H9 (cell line): ENCODE results near the gene EIF2S3B. TPM values are rescaled to one million over a fixed set of nuclear protein-coding genes. Genes with fewer than 3 reads are reported as not detected.

Experiments used
- DNase-seq: peaks from one replicate; pipeline ENCODE4 v3.0.0-alpha.2; 2017
- H2AFZ ChIP-seq: one replicate; pipeline ENCODE4 v1.6.1; 2013; ENCODE audit warnings: mild to moderate bottlenecking, low read length, control low read depth, moderate library complexity
- H2AK5ac ChIP-seq: 2 replicates; pipeline ENCODE4 v1.6.1; 2013; ENCODE audit warnings: low read length, control low read depth, mixed read lengths; ENCODE audit not compliant: insufficient read length
- H2BK120ac ChIP-seq: one replicate; pipeline ENCODE4 v1.6.1; 2013; ENCODE audit warnings: low read depth, mild to moderate bottlenecking, low read length, control low read depth, inconsistent platforms; ENCODE audit not compliant: poor library complexity, severe bottlenecking
- H2BK12ac ChIP-seq: 2 replicates; pipeline ENCODE4 v1.6.1; 2013; ENCODE audit warnings: low read length, control low read depth, mixed read lengths, low read depth; ENCODE audit not compliant: insufficient read length
- H2BK15ac ChIP-seq: 2 replicates; pipeline ENCODE4 v1.6.1; 2013; ENCODE audit warnings: low read depth, low read length, control low read depth
- H2BK20ac ChIP-seq: one replicate; pipeline ENCODE4 v1.6.1; 2013; ENCODE audit warnings: low read depth, mild to moderate bottlenecking, low read length, control low read depth, inconsistent platforms; ENCODE audit not compliant: poor library complexity, severe bottlenecking
- H2BK5ac ChIP-seq: 2 replicates; pipeline ENCODE4 v1.6.1; 2013; ENCODE audit warnings: low read length, control low read depth, mixed read lengths; ENCODE audit not compliant: insufficient read length
- H3K14ac ChIP-seq: 2 replicates; pipeline ENCODE4 v1.6.1; 2013; ENCODE audit warnings: low read length, control low read depth; ENCODE audit not compliant: insufficient read depth
- H3K18ac ChIP-seq: 2 replicates; pipeline ENCODE4 v1.6.1; 2013; ENCODE audit warnings: low read depth, mild to moderate bottlenecking, mixed read lengths, low read length, control low read depth; ENCODE audit not compliant: insufficient read length
- H3K23ac ChIP-seq: 2 replicates; pipeline ENCODE4 v1.6.1; 2013; ENCODE audit warnings: low read length, control low read depth, mixed read lengths, low read depth; ENCODE audit not compliant: insufficient read length
- H3K23me2 ChIP-seq: 2 replicates; pipeline ENCODE4 v1.6.1; 2013; ENCODE audit warnings: low read depth, mild to moderate bottlenecking, mixed read lengths, low read length, control low read depth; ENCODE audit not compliant: insufficient read length, poor library complexity, severe bottlenecking
- H3K27ac ChIP-seq: 2 replicates; pipeline ENCODE4 v1.5.1; 2013; ENCODE audit warnings: low read length, control low read depth, mixed read lengths, low read depth; ENCODE audit not compliant: insufficient read length
- H3K27me3 ChIP-seq: 2 replicates; pipeline ENCODE4 v1.6.1; 2013; ENCODE audit warnings: low read length, control low read depth, inconsistent platforms; ENCODE audit not compliant: insufficient read depth
- H3K4ac ChIP-seq: 2 replicates; pipeline ENCODE4 v1.6.1; 2013; ENCODE audit warnings: low read depth, mild to moderate bottlenecking, control low read depth, inconsistent platforms, low read length, moderate library complexity
- H3K4me1 ChIP-seq: 2 replicates; pipeline ENCODE4 v1.6.1; 2013; ENCODE audit warnings: low read length, control low read depth, inconsistent platforms; ENCODE audit not compliant: insufficient read depth
- H3K4me2 ChIP-seq: 2 replicates; pipeline ENCODE4 v1.6.1; 2013; ENCODE audit warnings: low read length, control low read depth, mixed read lengths; ENCODE audit not compliant: insufficient read length, insufficient read depth
- H3K56ac ChIP-seq: 2 replicates; pipeline ENCODE4 v1.6.1; 2013; ENCODE audit warnings: low read depth, mild to moderate bottlenecking, mixed read lengths, low read length, control low read depth; ENCODE audit not compliant: insufficient read length
- H3K79me1 ChIP-seq: 2 replicates; pipeline ENCODE4 v1.6.1; 2013; ENCODE audit warnings: low read depth, mild to moderate bottlenecking, moderate library complexity, low read length, control low read depth, inconsistent platforms; ENCODE audit not compliant: insufficient read depth, poor library complexity, severe bottlenecking
- H3K79me2 ChIP-seq: 2 replicates; pipeline ENCODE4 v1.6.1; 2013; ENCODE audit warnings: low read length, control low read depth, inconsistent platforms; ENCODE audit not compliant: insufficient read depth
- H3K9ac ChIP-seq: 2 replicates; pipeline ENCODE4 v1.6.1; 2013; ENCODE audit warnings: low read length, control low read depth, mixed read lengths; ENCODE audit not compliant: insufficient read length; ENCODE audit errors: extremely low read depth
- H3K9me3 ChIP-seq: one replicate; pipeline ENCODE4 v1.6.1; 2013; ENCODE audit warnings: low read depth, low read length, inconsistent platforms; ENCODE audit not compliant: control insufficient read depth
- H3T11ph ChIP-seq: one replicate; pipeline ENCODE4 v1.6.1; 2013; ENCODE audit warnings: mild to moderate bottlenecking, low read length, control low read depth, inconsistent platforms
- H4K20me1 ChIP-seq: one replicate; pipeline ENCODE4 v1.6.1; 2013; ENCODE audit not compliant: control insufficient read depth, insufficient read length, insufficient read depth
- H4K5ac ChIP-seq: 2 replicates; pipeline ENCODE4 v1.6.1; 2013; ENCODE audit warnings: low read depth, mild to moderate bottlenecking, mixed read lengths, low read length, control low read depth; ENCODE audit not compliant: insufficient read length
- H4K8ac ChIP-seq: replicated peaks from 2 replicates; pipeline ENCODE4 v1.6.1; 2013; ENCODE audit warnings: low read length, control low read depth, mixed read lengths, low read depth; ENCODE audit not compliant: insufficient read length
- H4K91ac ChIP-seq: 2 replicates; pipeline ENCODE4 v1.6.1; 2013; ENCODE audit warnings: low read depth, mild to moderate bottlenecking, moderate library complexity, mixed read lengths, low read length, control low read depth; ENCODE audit not compliant: insufficient read length
- H3K27ac Mint-ChIP-seq, 3 experiments: 2 replicates in 2 of 3; 3 replicates in 1 of 3; pipeline ENCODE4 v1.8.0; 2020 to 2021; ENCODE audit warnings: mixed read lengths in 3 of 3, mild to moderate bottlenecking in 1 of 3, moderate library complexity in 1 of 3
- H3K27me3 Mint-ChIP-seq: 2 replicates; pipeline ENCODE4 v1.8.0; 2021; ENCODE audit warnings: low read depth, mild to moderate bottlenecking, moderate library complexity, mixed read lengths
- H3K36me3 Mint-ChIP-seq, 3 experiments: 2 replicates in 2 of 3; 3 replicates in 1 of 3; pipeline ENCODE4 v1.8.0; 2020 to 2021; ENCODE audit warnings: low read depth in 3 of 3, mixed read lengths in 3 of 3; ENCODE audit not compliant: insufficient read depth in 1 of 3
- H3K4me1 Mint-ChIP-seq, 2 experiments: 2 replicates each; pipeline ENCODE4 v1.8.0; 2020; ENCODE audit warnings: mixed read lengths in 2 of 2
- H3K4me3 Mint-ChIP-seq, 2 experiments: 2 replicates in 1 of 2; 3 replicates in 1 of 2; pipeline ENCODE4 v1.8.0; 2020 to 2021; ENCODE audit warnings: mild to moderate bottlenecking in 2 of 2, mixed read lengths in 2 of 2, moderate library complexity in 1 of 2
- H3K9me3 Mint-ChIP-seq, 2 experiments: 2 replicates in 1 of 2; 3 replicates in 1 of 2; pipeline ENCODE4 v1.8.0; 2020; ENCODE audit warnings: mild to moderate bottlenecking in 2 of 2, mixed read lengths in 2 of 2, moderate library complexity in 1 of 2
- CTCF ChIP-seq: fragments of 200-600 bp; sonication (generic); conservative IDR thresholded peaks from 3 replicates; pipeline ENCODE4 v1.8.0; 2021; ENCODE audit warnings: antibody characterized with exemption, mild to moderate bottlenecking
- WGBS: extraction: QIAGEN DNeasy Blood & Tissue Kit; methylation state at CpG from one replicate; pipeline ENCODE4 v1.1.7; 2013; ENCODE audit warnings: missing lambda C conversion rate, low lambda C conversion rate, mixed read lengths; ENCODE audit not compliant: insufficient read length; ENCODE audit errors: extremely low coverage; 5-methylcytosine and 5-hydroxymethylcytosine counted together
- total RNA-seq: library from RNA; stranded (reverse); gene quantifications from 2 replicates; pipeline ENCODE4 v1.2.1, GENCODE V29; 2021

EIF2S3B gene
- total RNA-seq, 1 experiment from 2014 or later: 2.1 TPM

GRCh38 chr12:10497602-10498001 is 8.1 kb upstream of the EIF2S3B start:
- Histone ChIP-seq H4K20me1 (no peaks in the 10 kb centered on the region), H4K91ac (no peak overlapping the region), H2AK5ac (no peak overlapping the region), H3K27ac (no peak overlapping the region), H2BK20ac (no peak overlapping the region), H3K4me1 (no peaks in the 10 kb centered on the region), H2BK5ac (no peak overlapping the region), H3K18ac (no peak overlapping the region), H4K5ac (no peak overlapping the region), H4K8ac (no peak overlapping the region), H3K56ac (no peak overlapping the region), H3K14ac (no peak overlapping the region), H3K79me1 (no peaks in the 10 kb centered on the region), H3K4ac (no peak overlapping the region), H3K23me2 (no peaks in the 10 kb centered on the region), H3T11ph (no peak overlapping the region), H3K79me2 (no peaks in the 10 kb centered on the region), H3K9ac (no peak overlapping the region), H2BK15ac (no peak overlapping the region), H2BK12ac (no peak overlapping the region), H3K27me3 (no peaks in the 10 kb centered on the region), H2BK120ac (no peak overlapping the region), H2AFZ (no peak overlapping the region), H3K4me2 (no peak overlapping the region), H3K23ac (no peak overlapping the region), H3K9me3 (no peaks in the 10 kb centered on the region)
- DNase-seq: no peak
- no peak overlapping the region for H3K4me3 Mint-ChIP-seq
- H3K4me1 Mint-ChIP-seq: no peaks in the 10 kb centered on the region
- H3K27me3 Mint-ChIP-seq: no peaks in the 10 kb centered on the region
- H3K9me3 Mint-ChIP-seq: peaks cover 0 to 2% of the 10 kb centered on the region in 2 experiments; a peak in 1 of 5 replicates
- WGBS: no CpG with 5 or more reads among the region's 2 CpGs
- H3K36me3 Mint-ChIP-seq: no peaks in the 10 kb centered on the region; a peak in 1 of 7 replicates
- H3K27ac Mint-ChIP-seq: no peak overlapping the region
- no peak for TF ChIP-seq CTCF
